Hepatocyte (in vitro differentiated cells): ENCODE data around the gene MBLAC2.

ENCODE experiments used
- CTCF ChIP-seq: fragments of 200-600 bp; sonication (generic); IDR thresholded peaks from 2 replicates; pipeline ENCODE4 v1.5.1; 2016; ENCODE audit warnings: antibody characterized with exemption, mild to moderate bottlenecking; ENCODE audit not compliant: poor library complexity
- EZH2 ChIP-seq: fragments of 200-600 bp; sonication (generic); IDR thresholded peaks from 2 replicates; pipeline ENCODE4 v1.6.1; 2016; ENCODE audit warnings: antibody characterized with exemption, mild to moderate bottlenecking, borderline replicate concordance

DNA sequence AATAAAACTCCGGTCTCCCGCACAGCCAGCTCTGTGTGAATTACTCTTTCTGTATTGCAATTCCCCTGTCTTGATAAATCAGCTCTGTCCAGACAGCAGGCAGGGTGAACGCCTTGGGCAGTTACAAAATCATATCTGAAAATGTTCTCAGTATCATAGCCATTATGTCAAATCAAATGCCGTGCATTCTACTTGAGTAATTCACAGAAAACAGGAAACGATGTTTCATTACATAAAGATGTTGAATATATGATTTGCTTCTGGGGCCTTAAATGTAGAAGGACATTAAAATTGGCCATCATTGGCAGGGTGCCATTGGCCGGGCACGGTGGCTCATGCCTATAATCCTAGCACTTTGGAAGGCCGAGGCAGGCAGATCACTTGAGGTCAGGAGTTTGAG, 8.6 kb upstream of the MBLAC2 start:
- TF ChIP-seq CTCF (no peak), EZH2 (no peak)
